SK-N-SH (cell line): Measurements from ENCODE around the gene ZSWIM3.

ENCODE experiments used
- CTCF ChIP-seq: fragments of 200-600 bp; sonication (generic); IDR thresholded peaks from 2 replicates; pipeline ENCODE4 v1.6.1; 2017; ENCODE audit warnings: antibody characterized with exemption, mild to moderate bottlenecking, moderate library complexity
- ELF1 ChIP-seq: IDR thresholded peaks from 2 replicates; pipeline ENCODE4 v1.4.0; 2012
- GABPA ChIP-seq: IDR thresholded peaks from 2 replicates; pipeline ENCODE4 v1.4.0; 2012; ENCODE audit warnings: low read depth, mild to moderate bottlenecking
- IRF3 ChIP-seq: fragments of 150-350 bp; IDR thresholded peaks from 2 replicates; pipeline ENCODE4 v1.6.1; 2016; ENCODE audit warnings: mild to moderate bottlenecking, low read depth, low read length
- MAX ChIP-seq: IDR thresholded peaks from 2 replicates; pipeline ENCODE4 v1.4.0; 2012; ENCODE audit warnings: low read depth
- MXI1 ChIP-seq: IDR thresholded peaks from 2 replicates; pipeline ENCODE4 v1.6.1; 2012; ENCODE audit warnings: mild to moderate bottlenecking, low read depth, low read length, improper control_type of control experiment
- NFIC ChIP-seq: IDR thresholded peaks from 2 replicates; pipeline ENCODE4 v1.4.0; 2012; ENCODE audit warnings: borderline replicate concordance
- RCOR1 ChIP-seq: fragments of 150-350 bp; IDR thresholded peaks from 2 replicates; pipeline ENCODE4 v1.6.1; 2017; ENCODE audit warnings: antibody characterized with exemption, low read length
- RXRA ChIP-seq: IDR thresholded peaks from 2 replicates; pipeline ENCODE4 v1.4.0; 2012; ENCODE audit warnings: low read depth, mild to moderate bottlenecking, borderline replicate concordance
- SIN3A ChIP-seq: IDR thresholded peaks from 2 replicates; pipeline ENCODE4 v1.6.1; 2012; ENCODE audit warnings: low read depth, mild to moderate bottlenecking, low read length, moderate library complexity, borderline replicate concordance
- SMC3 ChIP-seq: IDR thresholded peaks from 2 replicates; pipeline ENCODE4 v1.6.1; 2012; ENCODE audit warnings: low read depth, low read length, improper control_type of control experiment
- TAF1 ChIP-seq: IDR thresholded peaks from 2 replicates; pipeline ENCODE4 v1.6.1; 2012; ENCODE audit warnings: low read depth, mild to moderate bottlenecking, low read length, moderate library complexity, borderline replicate concordance
- TEAD4 ChIP-seq: IDR thresholded peaks from 2 replicates; pipeline ENCODE4 v1.4.0; 2012; ENCODE audit warnings: mild to moderate bottlenecking, borderline replicate concordance; ENCODE audit not compliant: insufficient read depth

GRCh38 chr20:45817376-45818194 is 39.8 kb upstream of the ZSWIM3 start:
- TF ChIP-seq SIN3A (no peak), MXI1 (no peak), RXRA (no peak), GABPA (no peak), CTCF (no peak), SMC3 (no peak), RCOR1 (no peak), TEAD4 (no peak), IRF3 (no peak), MAX (no peak), ELF1 (no peak), NFIC (no peak), TAF1 (no peak)
